ENCODE data around the gene SNTG2. TPM values are rescaled to one million over a fixed set of nuclear protein-coding genes. Genes with fewer than 3 reads are reported as not detected.

Gene SNTG2
- total and polyA plus RNA-seq, 2 experiments from 2014 or later, result 0.66 to 1.0 TPM

GRCh38 chr2:942775-943460 is 7.7 kb upstream of the SNTG2 start:
- no peak for TF ChIP-seq CTCF (IDR thresholded peaks at IDR 0.05; ENCODE audit: low read depth, low read length)
- Histone ChIP-seq H3K4me3 (no peak overlapping the region), H3K4me1 (ENCODE audit: low read depth) (no peaks in the 10 kb centered on the region), H3K9me3 (ENCODE audit: low read depth) (no peaks in the 10 kb centered on the region), H3K27ac (no peak overlapping the region), H3K36me3 (no peaks in the 10 kb centered on the region), H3K27me3 (peaks cover 22% of the 10 kb centered on the region)
- no peak for DNase-seq (ENCODE audit: low read depth in 1 of 2, low spot score in 1 of 2)

- Histone ChIP-seq H3K4me3 (no peak overlapping the region), H3K4me1 (ENCODE audit: low read depth) (no peaks in the 10 kb centered on the region), H3K9me3 (ENCODE audit: low read depth) (no peaks in the 10 kb centered on the region), H3K27ac (no peak overlapping the region), H3K27me3 (peaks cover 28% of the 10 kb centered on the region), H3K36me3 (no peaks in the 10 kb centered on the region)
- no peak for TF ChIP-seq CTCF (IDR thresholded peaks at IDR 0.05; ENCODE audit: low read depth, low read length)
- DNase-seq (ENCODE audit: low read depth in 1 of 2, low spot score in 1 of 2), result no peak
Measured at GRCh38 chr2:943461-943797, 7.2 kb upstream of the SNTG2 start.

- Histone ChIP-seq H3K27ac (no peak overlapping the region), H3K36me3 (no peaks in the 10 kb centered on the region), H3K27me3 (peaks cover 32% of the 10 kb centered on the region), H3K4me3 (no peak overlapping the region), H3K9me3 (ENCODE audit: low read depth) (no peaks in the 10 kb centered on the region), H3K4me1 (ENCODE audit: low read depth) (no peaks in the 10 kb centered on the region)
- no peak for TF ChIP-seq CTCF (IDR thresholded peaks at IDR 0.05; ENCODE audit: low read depth, low read length)
- DNase-seq (ENCODE audit: low read depth in 1 of 2, low spot score in 1 of 2), result no peak
Measured at GRCh38 chr2:943821-944220, 6.8 kb upstream of the SNTG2 start.

- no peak for TF ChIP-seq CTCF (IDR thresholded peaks at IDR 0.05; ENCODE audit: low read depth, low read length)
- Histone ChIP-seq H3K27ac (no peak overlapping the region), H3K36me3 (no peaks in the 10 kb centered on the region), H3K27me3 (peaks cover 40% of the 10 kb centered on the region), H3K4me1 (ENCODE audit: low read depth) (no peaks in the 10 kb centered on the region), H3K9me3 (ENCODE audit: low read depth) (no peaks in the 10 kb centered on the region), H3K4me3 (no peak overlapping the region)
- no peak for DNase-seq (ENCODE audit: low read depth in 1 of 2, low spot score in 1 of 2)
Measured at GRCh38 chr2:944693-945092, 6.0 kb upstream of the SNTG2 start.

- Histone ChIP-seq H3K4me3 (no peak overlapping the region), H3K27me3 (peaks cover 44% of the 10 kb centered on the region), H3K27ac (no peak overlapping the region), H3K4me1 (ENCODE audit: low read depth) (no peaks in the 10 kb centered on the region), H3K9me3 (ENCODE audit: low read depth) (no peaks in the 10 kb centered on the region), H3K36me3 (no peaks in the 10 kb centered on the region)
- DNase-seq (ENCODE audit: low read depth in 1 of 2, low spot score in 1 of 2), result no peak
- no peak for TF ChIP-seq CTCF (IDR thresholded peaks at IDR 0.05; ENCODE audit: low read depth, low read length)
Measured at GRCh38 chr2:945104-945503, 5.5 kb upstream of the SNTG2 start.

Measured in cardiac muscle cell (in vitro differentiated cells and primary cell).